Peyer's patch (tissue), 4 donors: ENCODE data around the gene KRT14.

Experiments used
- CTCF ChIP-seq, 6 experiments: fragments of 450-650 bp in 4 of 6; fragments of 200-600 bp in 2 of 6; sonication (generic) in 1 of 6; IDR thresholded peaks; one replicate each; pipeline ENCODE4 v1.5.1; 2017 to 2019; ENCODE audit warnings: antibody characterized with exemption in 6 of 6, mild to moderate bottlenecking in 3 of 6, moderate library complexity in 1 of 6
- POLR2A ChIP-seq, 2 donors: fragments of 450-650 bp; IDR thresholded peaks; one replicate each; pipeline ENCODE4 v1.5.1; 2017; ENCODE audit warnings: antibody characterized with exemption in 2 of 2, mild to moderate bottlenecking in 2 of 2, moderate library complexity in 2 of 2

DNA sequence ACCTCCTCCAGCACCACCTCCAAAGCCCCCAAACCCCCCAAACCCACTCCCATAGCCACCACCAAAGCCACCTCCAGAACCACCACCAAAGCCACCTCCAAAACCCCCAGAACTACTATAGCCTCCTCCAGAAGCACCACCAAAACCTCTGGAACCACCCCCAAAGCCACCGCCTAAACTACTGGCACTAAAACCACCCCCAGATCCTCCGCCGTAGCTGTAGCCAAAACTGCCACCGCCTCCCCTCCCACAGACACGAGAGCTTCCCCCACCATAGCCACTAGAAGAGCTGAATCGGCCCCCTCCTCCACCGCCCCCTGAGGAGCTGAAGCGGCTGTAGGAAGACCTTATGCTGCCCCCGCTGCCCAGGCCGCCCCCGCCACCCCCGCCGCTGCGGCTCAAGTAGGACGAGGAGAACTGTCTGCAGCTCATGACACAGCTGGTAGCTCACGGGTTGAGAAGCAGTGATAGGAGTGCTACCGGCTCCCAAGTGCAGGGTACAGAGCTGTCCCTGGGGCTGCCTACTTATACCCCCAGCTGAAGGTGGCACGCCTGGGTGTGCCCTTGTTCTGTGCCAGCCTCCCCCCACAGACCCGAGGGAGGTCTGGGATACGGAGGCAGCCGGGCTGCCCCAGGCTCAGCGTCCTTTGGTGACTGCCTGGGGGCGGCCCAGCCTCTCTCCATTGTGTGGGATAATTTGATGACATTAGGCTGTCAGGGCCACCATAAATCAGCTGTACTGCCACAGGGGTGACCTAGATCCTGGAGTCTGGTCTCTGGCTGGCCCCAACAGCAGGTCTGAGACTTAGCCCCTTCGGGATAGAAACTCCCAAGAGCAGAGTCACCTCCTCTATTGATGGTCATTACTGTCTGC, 14.9 kb downstream of the KRT14 start, which contains the start of gene KRT9:
- TF ChIP-seq CTCF (IDR thresholded peaks at IDR 0.05): no peak
- TF ChIP-seq POLR2A (IDR thresholded peaks at IDR 0.05): no peak
